DND-41 (cell line): Measurements from ENCODE around the gene PLA2G2E.
A peak's percentile ranks its signal among the peaks of the same experiment; 100 is the strongest.
"Not testable (repeated sequence)": the region's sequence is repeated elsewhere in the genome, so short reads cannot be mapped to it uniquely, and the experiment has no call there.

Source experiments
- ATAC-seq: fragments of 200-7000 bp; cut with Tn5 transposase; 3 replicates; pipeline ENCODE4 v1.9.1; 2021; ENCODE audit warnings: low read depth; ENCODE audit not compliant: insufficient read depth
- DNase-seq: peaks from one replicate; pipeline ENCODE4 v3.0.0-alpha.2; 2020
- H2AFZ ChIP-seq: 2 replicates; pipeline ENCODE4 v1.6.0; 2012; ENCODE audit warnings: low read depth, low read length
- H3K27ac ChIP-seq: 2 replicates; pipeline ENCODE4 v1.5.1; 2012; ENCODE audit warnings: low read length, inconsistent platforms
- H3K27me3 ChIP-seq: fragments of 200-600 bp; sonication (generic); 2 replicates; pipeline ENCODE4 v1.6.0; 2012; ENCODE audit warnings: low read length, mild to moderate bottlenecking, inconsistent platforms; ENCODE audit not compliant: insufficient read depth, poor library complexity
- H3K36me3 ChIP-seq: 2 replicates; pipeline ENCODE4 v1.5.1; 2012; ENCODE audit warnings: low read length, inconsistent platforms; ENCODE audit not compliant: insufficient read depth
- H3K4me1 ChIP-seq: 2 replicates; pipeline ENCODE4 v1.5.1; 2012; ENCODE audit warnings: mild to moderate bottlenecking, low read length; ENCODE audit not compliant: insufficient read depth
- H3K4me2 ChIP-seq: 2 replicates; pipeline ENCODE4 v1.6.0; 2012; ENCODE audit warnings: mild to moderate bottlenecking, moderate library complexity, low read length, inconsistent platforms; ENCODE audit not compliant: insufficient read depth
- H3K4me3 ChIP-seq, 2 experiments: fragments of 200-600 bp in 1 of 2; shearing (Covaris generic) in 1 of 2; 2 replicates each; pipeline ENCODE4 v1.5.1; 2012 to 2016; ENCODE audit warnings: inconsistent platforms in 2 of 2, low read length in 2 of 2, mild to moderate bottlenecking in 2 of 2, low read depth in 1 of 2, moderate library complexity in 1 of 2
- H3K79me2 ChIP-seq: 2 replicates; pipeline ENCODE4 v1.6.0; 2012; ENCODE audit warnings: low read length, inconsistent platforms; ENCODE audit not compliant: insufficient read depth
- H3K9ac ChIP-seq: 2 replicates; pipeline ENCODE4 v1.6.0; 2012; ENCODE audit warnings: low read depth, mild to moderate bottlenecking, inconsistent platforms, low read length, moderate library complexity
- H3K9me3 ChIP-seq: 2 replicates; pipeline ENCODE4 v1.5.1; 2012; ENCODE audit warnings: low read length, moderate library complexity, mild to moderate bottlenecking, inconsistent platforms; ENCODE audit not compliant: insufficient read depth, severe bottlenecking
- H4K20me1 ChIP-seq: 2 replicates; pipeline ENCODE4 v1.6.0; 2012; ENCODE audit warnings: low read length; ENCODE audit not compliant: insufficient read depth
- EZH2 ChIP-seq: IDR thresholded peaks from 3 replicates; pipeline ENCODE4 v1.6.1; 2012; ENCODE audit warnings: borderline replicate concordance, low read depth, mild to moderate bottlenecking, moderate library complexity, low read length, inconsistent platforms; ENCODE audit not compliant: severe bottlenecking
- TF ChIP-seq, protein P1 (sequence below): IDR thresholded peaks from 2 replicates; pipeline ENCODE4 v1.5.1; 2012; ENCODE audit warnings: borderline replicate concordance, low read length, moderate library complexity, mild to moderate bottlenecking; ENCODE audit not compliant: poor library complexity, severe bottlenecking; ENCODE audit errors: extremely low read depth

The PLA2G2E gene

DNA sequence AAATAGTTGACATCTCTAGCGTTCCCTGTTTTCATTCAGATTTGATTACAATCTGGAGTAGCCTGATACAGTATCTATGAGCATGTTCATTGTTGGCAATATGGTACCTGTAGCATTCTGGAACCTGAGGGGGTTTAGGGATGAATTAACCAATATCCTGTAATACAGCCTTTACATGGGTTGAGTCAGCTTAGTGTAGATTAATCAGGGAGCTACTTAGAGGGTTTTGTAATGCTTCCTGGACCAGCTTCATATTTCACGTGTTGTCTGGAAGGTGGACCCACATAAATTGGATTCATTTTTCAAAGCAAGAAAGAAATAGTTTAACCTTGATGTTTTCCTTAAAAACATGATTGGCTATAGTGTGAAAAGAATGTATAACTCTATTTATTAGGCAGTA, 37.6 kb downstream of the PLA2G2E start:
- Histone ChIP-seq H3K4me3 (no peak overlapping the region), H3K4me2 (no peak overlapping the region; the same call in 1 of the 2 replicates), H2AFZ (no peak overlapping the region), H3K27me3 (no peaks in the 10 kb centered on the region), H3K36me3 (peaks cover 19% of the 10 kb centered on the region), H3K4me1 (peaks cover 28% of the 10 kb centered on the region), H4K20me1 (peaks cover 43% of the 10 kb centered on the region), H3K9me3 (no peaks in the 10 kb centered on the region), H3K9ac (no peak overlapping the region), H3K79me2 (peaks cover 83% of the 10 kb centered on the region), H3K27ac (no peak overlapping the region)
- ATAC-seq (no peak), DNase-seq (no peak)
- TF ChIP-seq, protein P1, sequence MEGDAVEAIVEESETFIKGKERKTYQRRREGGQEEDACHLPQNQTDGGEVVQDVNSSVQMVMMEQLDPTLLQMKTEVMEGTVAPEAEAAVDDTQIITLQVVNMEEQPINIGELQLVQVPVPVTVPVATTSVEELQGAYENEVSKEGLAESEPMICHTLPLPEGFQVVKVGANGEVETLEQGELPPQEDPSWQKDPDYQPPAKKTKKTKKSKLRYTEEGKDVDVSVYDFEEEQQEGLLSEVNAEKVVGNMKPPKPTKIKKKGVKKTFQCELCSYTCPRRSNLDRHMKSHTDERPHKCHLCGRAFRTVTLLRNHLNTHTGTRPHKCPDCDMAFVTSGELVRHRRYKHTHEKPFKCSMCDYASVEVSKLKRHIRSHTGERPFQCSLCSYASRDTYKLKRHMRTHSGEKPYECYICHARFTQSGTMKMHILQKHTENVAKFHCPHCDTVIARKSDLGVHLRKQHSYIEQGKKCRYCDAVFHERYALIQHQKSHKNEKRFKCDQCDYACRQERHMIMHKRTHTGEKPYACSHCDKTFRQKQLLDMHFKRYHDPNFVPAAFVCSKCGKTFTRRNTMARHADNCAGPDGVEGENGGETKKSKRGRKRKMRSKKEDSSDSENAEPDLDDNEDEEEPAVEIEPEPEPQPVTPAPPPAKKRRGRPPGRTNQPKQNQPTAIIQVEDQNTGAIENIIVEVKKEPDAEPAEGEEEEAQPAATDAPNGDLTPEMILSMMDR = no peak
- no peak for TF ChIP-seq EZH2

DNA sequence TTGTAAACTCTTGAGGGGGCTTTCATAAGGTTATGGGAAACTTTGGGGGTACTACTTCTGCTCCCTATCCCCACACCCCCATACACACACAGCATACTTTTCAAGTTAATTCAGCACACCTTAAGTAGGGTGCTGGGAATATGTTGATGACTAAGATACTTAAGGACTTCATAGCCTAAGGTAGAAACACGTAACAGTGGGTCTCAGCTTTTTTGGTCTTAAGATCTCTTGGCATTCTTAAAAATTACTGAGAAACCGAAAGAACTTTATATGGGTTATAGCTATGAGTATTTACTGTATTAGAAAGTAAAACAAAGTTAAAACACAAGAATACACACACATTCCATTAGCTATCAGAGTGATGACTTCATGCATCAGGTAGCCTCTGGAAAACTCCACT, 39.1 kb downstream of the PLA2G2E start:
- Histone ChIP-seq H3K4me2 (peak overlapping the region; percentile 69), H3K79me2 (peaks cover 69% of the 10 kb centered on the region)

DNA sequence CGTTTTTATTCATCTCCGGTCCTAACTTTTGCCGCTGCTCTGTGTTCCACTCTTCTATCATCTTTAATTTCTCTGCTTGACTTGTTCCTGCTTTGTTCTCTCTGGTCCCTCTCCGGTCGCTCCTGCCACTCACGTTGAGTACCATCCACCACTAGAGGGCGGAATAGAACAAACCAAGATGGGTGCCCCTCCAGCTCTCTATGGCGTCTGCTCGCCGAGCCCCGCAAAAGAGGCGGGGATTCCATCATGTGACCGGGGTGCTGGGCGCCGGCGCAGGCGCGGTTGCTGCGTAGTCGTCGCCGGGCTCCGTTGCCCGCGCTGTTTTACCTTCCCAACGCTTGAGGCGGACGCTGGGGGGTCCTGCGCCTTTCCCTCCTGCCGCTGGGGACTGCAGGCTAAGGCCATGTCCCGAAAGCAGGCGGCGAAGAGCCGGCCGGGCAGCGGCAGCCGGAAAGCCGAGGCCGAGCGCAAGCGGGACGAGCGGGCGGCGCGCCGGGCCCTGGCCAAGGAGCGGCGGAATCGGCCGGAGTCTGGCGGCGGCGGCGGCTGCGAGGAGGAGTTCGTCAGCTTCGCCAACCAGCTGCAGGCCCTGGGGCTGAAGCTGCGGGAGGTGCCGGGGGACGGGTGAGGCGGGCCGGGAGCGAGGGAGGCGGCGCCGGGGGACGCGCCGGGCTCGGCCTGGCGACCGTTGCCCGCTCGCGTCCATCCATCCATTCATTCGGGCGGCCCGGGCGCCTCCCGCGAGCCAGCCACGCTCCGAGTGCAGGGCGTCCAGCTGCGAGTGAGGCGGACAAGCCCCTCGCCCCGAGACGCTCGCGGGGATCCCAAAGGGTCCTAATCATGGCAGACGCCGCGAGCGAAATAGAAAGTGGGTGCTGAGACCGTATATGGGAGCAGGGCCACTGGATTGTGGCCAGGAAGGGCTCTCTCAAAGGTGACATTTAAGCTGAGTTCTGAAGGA, 41.0 kb downstream of the PLA2G2E start, which contains the start of gene OTUD3:
OTUD3 (plus strand) TSS at position 285 of the 961 bp plus-strand sequence; CDS start at position 404, 119 bp downstream.
- Histone ChIP-seq H3K9ac (peak within 1 kb of the TSS; percentile 89), H3K79me2 (peaks cover 50% of the 10 kb centered on the region), H4K20me1 (peaks cover 21% of the 10 kb centered on the region; the same call in 1 of the 2 replicates), H3K36me3 (peaks cover 6% of the 10 kb centered on the region), H3K27me3 (no peaks in the 10 kb centered on the region), H3K9me3 (no peaks in the 10 kb centered on the region), H3K4me1 (peaks cover 28% of the 10 kb centered on the region), H2AFZ (peak within 1 kb of the TSS; percentile 91), H3K4me2 (peak within 1 kb of the TSS; percentile 69), H3K27ac (peak within 1 kb of the TSS; percentile 81), H3K4me3 (peak within 1 kb of the TSS; percentile 72 to 80)
- no peak for TF ChIP-seq EZH2
- TF ChIP-seq, protein P1 = peak; percentile 94
- ATAC-seq (peak; percentile 95), DNase-seq (peak; percentile 96)

More for the DNA sequence above, 39.1 kb downstream of the PLA2G2E start:
- peaks cover 28% of the 10 kb centered on the region for H3K4me1 ChIP-seq
- no peak for DNase-seq
- H3K9me3 ChIP-seq = no peaks in the 10 kb centered on the region
- H3K27ac ChIP-seq = no peak overlapping the region
- peak overlapping the region; percentile 89; the same call in 1 of the 2 replicates for H3K9ac ChIP-seq
- H3K4me3 ChIP-seq = peak overlapping the region in 1 of 2 experiments; percentile 72; a peak in 1 of 4 replicates
- TF ChIP-seq EZH2 = no peak
- TF ChIP-seq, protein P1 = no peak
- peaks cover 32% of the 10 kb centered on the region; the same call in 1 of the 2 replicates for H4K20me1 ChIP-seq
- H3K36me3 ChIP-seq = peaks cover 10% of the 10 kb centered on the region
- H3K27me3 ChIP-seq = no peaks in the 10 kb centered on the region
- no peak for ATAC-seq
- H2AFZ ChIP-seq = no peak overlapping the region

DNA sequence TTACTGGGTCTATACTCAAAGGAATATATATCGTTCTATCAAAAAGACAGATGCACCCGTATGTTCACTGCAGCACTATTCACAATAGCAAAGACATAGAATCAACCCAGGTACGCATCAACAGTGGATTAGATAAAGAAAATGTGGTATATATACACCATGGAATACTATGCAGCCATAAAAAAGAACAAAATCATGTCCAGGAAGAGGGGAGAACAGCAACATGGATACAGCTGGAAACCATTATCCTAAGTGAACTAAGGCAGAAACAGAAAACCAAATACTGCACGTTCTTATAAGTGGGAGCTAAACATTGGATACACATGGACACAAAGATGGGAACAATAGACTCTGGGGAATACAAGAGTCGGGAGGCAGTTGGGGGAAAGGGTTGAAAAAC, 42.6 kb downstream of the PLA2G2E start:
- H3K4me2 ChIP-seq, H3K4me3 ChIP-seq, DNase-seq, H3K27ac ChIP-seq, H2AFZ ChIP-seq, H3K9me3 ChIP-seq, ATAC-seq, H3K27me3 ChIP-seq, H3K9ac ChIP-seq, H3K36me3 ChIP-seq: not testable (repeated sequence)
- H3K4me1 ChIP-seq = peaks cover 28% of the 10 kb centered on the region
- peaks cover 18% of the 10 kb centered on the region; the same call in 1 of the 2 replicates for H4K20me1 ChIP-seq
- H3K79me2 ChIP-seq = peaks cover 36% of the 10 kb centered on the region
